Activated CD4-positive, alpha-beta T cell treated with anti-CD3 and anti-CD28 coated beads, Interleukin-2, amount 10 ng/mL, durations not matched to agents 24 days and 14 days (primary cell): ENCODE data around the gene SCAMP4. TPM values are rescaled to one million over a fixed set of nuclear protein-coding genes. Genes with fewer than 3 reads are reported as not detected.

Experiments used
- DNase-seq: peaks from one replicate; pipeline ENCODE4 v3.0.0; 2022
- H3K27ac Mint-ChIP-seq: one replicate; pipeline ENCODE4 v1.8.0; 2022; ENCODE audit warnings: mild to moderate bottlenecking, mixed read lengths
- H3K27me3 Mint-ChIP-seq: one replicate; pipeline ENCODE4 v1.8.0; 2022; ENCODE audit warnings: mixed read lengths
- H3K36me3 Mint-ChIP-seq: one replicate; pipeline ENCODE4 v1.8.0; 2022; ENCODE audit warnings: low read depth, mild to moderate bottlenecking, mixed read lengths
- H3K4me1 Mint-ChIP-seq: one replicate; pipeline ENCODE4 v1.8.0; 2021; ENCODE audit warnings: mixed read lengths
- H3K4me3 Mint-ChIP-seq: one replicate; pipeline ENCODE4 v1.8.0; 2022; ENCODE audit warnings: mild to moderate bottlenecking, moderate library complexity, mixed read lengths
- H3K9me3 Mint-ChIP-seq: one replicate; pipeline ENCODE4 v1.8.0; 2021; ENCODE audit warnings: mixed read lengths
- intact Hi-C: fragments of 100-400 bp; cut with micrococcal nuclease; formaldehyde crosslinking; loops from one replicate; pipeline ENCODE4 v1.15.1; 2023
- total RNA-seq: library from RNA; stranded (reverse); gene quantifications from 2 replicates; pipeline ENCODE4 v1.2.3, GENCODE V29; 2022

The SCAMP4 gene
- total RNA-seq, 1 donor from 2014 or later: 42.4 TPM

GRCh38 chr19:1918975-1919374 is 13.8 kb downstream of the SCAMP4 start:
- Mint-ChIP-seq H3K36me3 (peaks cover 5% of the 10 kb centered on the region), H3K9me3 (no peaks in the 10 kb centered on the region), H3K27ac (no peak overlapping the region), H3K4me1 (peaks cover 4% of the 10 kb centered on the region), H3K4me3 (no peak overlapping the region), H3K27me3 (no peaks in the 10 kb centered on the region)
- no peak for DNase-seq
- intact Hi-C loops: no loop called here

GRCh38 chr19:1920644-1921043 is 15.4 kb downstream of the SCAMP4 start:
- Mint-ChIP-seq H3K9me3 (no peaks in the 10 kb centered on the region), H3K4me3 (no peak overlapping the region), H3K36me3 (peaks cover 7% of the 10 kb centered on the region), H3K4me1 (peaks cover 4% of the 10 kb centered on the region), H3K27ac (no peak overlapping the region), H3K27me3 (no peaks in the 10 kb centered on the region)
- DNase-seq: no peak
- intact Hi-C loops: loop anchor here (10.0 kb wide), 1 partner anchor 94 kb away; the partner anchor contains the start of gene BTBD2

GRCh38 chr19:1921326-1921725 is 16.1 kb downstream of the SCAMP4 start:
- H3K27me3 Mint-ChIP-seq: no peaks in the 10 kb centered on the region
- intact Hi-C loops: loop anchor here (10.0 kb wide), 1 partner anchor 93 kb away; the partner anchor contains the start of gene BTBD2
- no peak overlapping the region for H3K27ac Mint-ChIP-seq
- H3K4me1 Mint-ChIP-seq: peaks cover 4% of the 10 kb centered on the region
- DNase-seq: no peak
- no peak overlapping the region for H3K4me3 Mint-ChIP-seq
- H3K9me3 Mint-ChIP-seq: no peaks in the 10 kb centered on the region
- peaks cover 7% of the 10 kb centered on the region for H3K36me3 Mint-ChIP-seq

GRCh38 chr19:1921825-1922224 is 16.6 kb downstream of the SCAMP4 start:
- intact Hi-C loops: loop anchor here (10.0 kb wide), 1 partner anchor 93 kb away; the partner anchor contains the start of gene BTBD2
- H3K36me3 Mint-ChIP-seq: peaks cover 7% of the 10 kb centered on the region
- no peak overlapping the region for H3K27ac Mint-ChIP-seq
- no peaks in the 10 kb centered on the region for H3K27me3 Mint-ChIP-seq
- DNase-seq: no peak
- no peak overlapping the region for H3K4me3 Mint-ChIP-seq
- peaks cover 4% of the 10 kb centered on the region for H3K4me1 Mint-ChIP-seq
- no peaks in the 10 kb centered on the region for H3K9me3 Mint-ChIP-seq

- Mint-ChIP-seq H3K36me3 (peaks cover 6% of the 10 kb centered on the region), H3K9me3 (no peaks in the 10 kb centered on the region), H3K27me3 (no peaks in the 10 kb centered on the region), H3K4me1 (peaks cover 9% of the 10 kb centered on the region), H3K4me3 (no peak overlapping the region), H3K27ac (no peak overlapping the region)
- intact Hi-C loops: loop anchor here (10.0 kb wide), 1 partner anchor 92 kb away; the partner anchor contains the start of gene BTBD2
- DNase-seq: no peak
Observed at GRCh38 chr19:1922803-1923202, 17.6 kb downstream of the SCAMP4 start.

GRCh38 chr19:1923319-1923718 is 18.1 kb downstream of the SCAMP4 start:
- Mint-ChIP-seq H3K4me1 (peaks cover 12% of the 10 kb centered on the region), H3K9me3 (no peaks in the 10 kb centered on the region), H3K4me3 (peak overlapping the region; percentile 21), H3K27me3 (no peaks in the 10 kb centered on the region), H3K36me3 (peaks cover 8% of the 10 kb centered on the region), H3K27ac (peak overlapping the region; percentile 70)
- intact Hi-C loops: loop anchor here (10.0 kb wide), 1 partner anchor 91 kb away; the partner anchor contains the start of gene BTBD2
- DNase-seq: peak; percentile 86

GRCh38 chr19:1924320-1924961 is 19.2 kb downstream of the SCAMP4 start:
- Mint-ChIP-seq H3K27ac (peak overlapping the region; percentile 11), H3K4me3 (no peak overlapping the region), H3K36me3 (peaks cover 8% of the 10 kb centered on the region), H3K27me3 (no peaks in the 10 kb centered on the region), H3K4me1 (peaks cover 16% of the 10 kb centered on the region), H3K9me3 (no peaks in the 10 kb centered on the region)
- DNase-seq: no peak
- intact Hi-C loops: loop anchor here (10.0 kb wide), 1 partner anchor 90 kb away; the partner anchor contains the start of gene BTBD2

GRCh38 chr19:1925544-1925943 is 20.3 kb downstream of the SCAMP4 start:
- Mint-ChIP-seq H3K27me3 (peaks cover 1% of the 10 kb centered on the region), H3K4me1 (peaks cover 21% of the 10 kb centered on the region), H3K36me3 (peaks cover 5% of the 10 kb centered on the region), H3K9me3 (no peaks in the 10 kb centered on the region), H3K27ac (no peak overlapping the region), H3K4me3 (no peak overlapping the region)
- intact Hi-C loops: loop anchor here (10.0 kb wide), 1 partner anchor 89 kb away; the partner anchor contains the start of gene BTBD2
- no peak for DNase-seq

- Mint-ChIP-seq H3K9me3 (peaks cover 9% of the 10 kb centered on the region), H3K36me3 (peaks cover 18% of the 10 kb centered on the region), H3K27ac (no peak overlapping the region), H3K4me1 (peaks cover 16% of the 10 kb centered on the region), H3K4me3 (peak overlapping the region; percentile 79), H3K27me3 (peaks cover 1% of the 10 kb centered on the region)
- DNase-seq: peak; percentile 95
- intact Hi-C loops: loop anchor here (10.0 kb wide), 1 partner anchor 86 kb away; the partner anchor contains the start of gene BTBD2
Observed at GRCh38 chr19:1929021-1929742, 24.0 kb downstream of the SCAMP4 start.

- Mint-ChIP-seq H3K4me1 (peaks cover 20% of the 10 kb centered on the region), H3K9me3 (peaks cover 16% of the 10 kb centered on the region), H3K36me3 (peaks cover 27% of the 10 kb centered on the region), H3K4me3 (no peak overlapping the region), H3K27ac (no peak overlapping the region), H3K27me3 (peaks cover 1% of the 10 kb centered on the region)
- intact Hi-C loops: no loop called here
- DNase-seq: no peak
Observed at GRCh38 chr19:1931445-1931844, 26.2 kb downstream of the SCAMP4 start.

GRCh38 chr19:1932395-1932794 is 27.2 kb downstream of the SCAMP4 start:
- H3K9me3 Mint-ChIP-seq: peaks cover 16% of the 10 kb centered on the region

GRCh38 chr19:1933244-1933643 is 28.0 kb downstream of the SCAMP4 start:
- DNase-seq: no peak
- Mint-ChIP-seq H3K36me3 (peaks cover 28% of the 10 kb centered on the region), H3K4me3 (no peak overlapping the region), H3K4me1 (peaks cover 22% of the 10 kb centered on the region), H3K9me3 (peaks cover 16% of the 10 kb centered on the region), H3K27me3 (peaks cover 1% of the 10 kb centered on the region), H3K27ac (no peak overlapping the region)
- intact Hi-C loops: no loop called here

More at GRCh38 chr19:1932395-1932794, 27.2 kb downstream of the SCAMP4 start:
- intact Hi-C loops: no loop called here
- Mint-ChIP-seq H3K4me3 (no peak overlapping the region), H3K36me3 (peaks cover 31% of the 10 kb centered on the region), H3K27me3 (peaks cover 1% of the 10 kb centered on the region), H3K4me1 (peaks cover 23% of the 10 kb centered on the region), H3K27ac (no peak overlapping the region)
- no peak for DNase-seq

- Mint-ChIP-seq H3K27ac (no peak overlapping the region), H3K27me3 (peaks cover 1% of the 10 kb centered on the region), H3K36me3 (peaks cover 28% of the 10 kb centered on the region), H3K9me3 (peaks cover 16% of the 10 kb centered on the region), H3K4me3 (no peak overlapping the region), H3K4me1 (peaks cover 17% of the 10 kb centered on the region)
- DNase-seq: no peak
- intact Hi-C loops: no loop called here
Observed at GRCh38 chr19:1933942-1934341, 28.7 kb downstream of the SCAMP4 start.
